K562 (cell line): ENCODE measurements around the gene SLC35G6. TPM values are rescaled to one million over a fixed set of nuclear protein-coding genes. Genes with fewer than 3 reads are reported as not detected.

Experiments
- DMBX1 ChIP-seq: fragments of 250-450 bp; sonication (Bioruptor Pico); IDR thresholded peaks from 2 replicates; pipeline ENCODE4 v1.8.0; 2022; ENCODE audit warnings: inconsistent platforms, mild to moderate bottlenecking, moderate library complexity, borderline replicate concordance
- EGR1 ChIP-seq: fragments of 450-650 bp; conservative IDR thresholded peaks from 2 replicates; pipeline ENCODE4 v1.6.1; 2017; ENCODE audit warnings: mild to moderate bottlenecking
- FOS ChIP-seq: IDR thresholded peaks from 3 replicates; pipeline ENCODE4 v1.6.1; 2011; ENCODE audit not compliant: insufficient read length; ENCODE audit errors: extremely low read depth
- KAT7 ChIP-seq: sonication (generic); formaldehyde crosslinking; IDR thresholded peaks from 2 replicates; pipeline ENCODE4 v1.8.0; 2022; ENCODE audit warnings: missing genetic modification reagents, mild to moderate bottlenecking, borderline replicate concordance
- MCM3 ChIP-seq: fragments of 450-650 bp; IDR thresholded peaks from 2 replicates; pipeline ENCODE4 v1.6.1; 2016
- MEIS2 ChIP-seq: fragments of 450-650 bp; IDR thresholded peaks from 2 replicates; pipeline ENCODE4 v1.6.1; 2014; ENCODE audit warnings: mild to moderate bottlenecking; ENCODE audit not compliant: partially characterized antibody
- NCOA6 ChIP-seq: fragments of 450-650 bp; IDR thresholded peaks from 2 replicates; pipeline ENCODE4 v1.6.1; 2017; ENCODE audit warnings: mild to moderate bottlenecking
- PRPF4 ChIP-seq: fragments of 200-400 bp; formaldehyde crosslinking; IDR thresholded peaks from one replicate; pipeline ENCODE4 v1.6.1; 2017; ENCODE audit warnings: low read length, low read depth, mild to moderate bottlenecking; ENCODE audit not compliant: insufficient read depth, poor library complexity, severe bottlenecking
- RAD51 ChIP-seq: fragments of 450-650 bp; IDR thresholded peaks from 2 replicates; pipeline ENCODE4 v1.7.1; 2016; ENCODE audit warnings: low read depth, mild to moderate bottlenecking, borderline replicate concordance
- polyA plus RNA-seq, 8 experiments: library from polyadenylated mRNA; depleted of rRNA in 4 of 8; stranded (reverse) in 5 of 8; unstranded in 3 of 8; fragments of >200 nt; fragmentation: Nextera tagmentation in 2 of 8; fragmentation: Illumina TruSeq in 1 of 8; extraction: Ambion mirVana in 2 of 8; extraction: Trizol in 1 of 8; gene quantifications; 2 replicates each; pipeline versions ENCODE4 v1.2.1 to v1.2.3, GENCODE V29; 2011 to 2014; ENCODE audit warnings: inconsistent platforms in 1 of 8, missing spikeins in 1 of 8
- total RNA-seq, 7 experiments: library from RNA; depleted of rRNA in 6 of 7; stranded (reverse); fragments of >200 nt in 6 of 7; fragmentation: Illumina TruSeq in 2 of 7; extraction: Trizol in 2 of 7; gene quantifications; 2 replicates each; pipeline versions ENCODE4 v1.2.1 to v1.2.3, GENCODE V29; 2011 to 2021; ENCODE audit warnings: low replicate concordance in 1 of 7
- TF ChIP-seq, protein P1 (sequence below), 2 experiments: fragments of 450-650 bp in 1 of 2; sonication (generic) in 1 of 2; formaldehyde crosslinking in 1 of 2; IDR thresholded peaks; 2 replicates each; pipeline versions ENCODE4 v1.7.1 to v1.9.0; 2016 to 2022; ENCODE audit warnings: inconsistent platforms in 1 of 2, mild to moderate bottlenecking in 1 of 2, missing genetic modification reagents in 1 of 2
- TF ChIP-seq, protein P2 (sequence below), 3 experiments: IDR thresholded peaks in 2 of 3; conservative IDR thresholded peaks in 1 of 3; 2 replicates each; pipeline ENCODE4 v1.5.1; 2011 to 2012; ENCODE audit warnings: low read length in 3 of 3, mild to moderate bottlenecking in 3 of 3, control low read depth in 2 of 3, improper control_type of control experiment in 1 of 3, inconsistent platforms in 1 of 3, low read depth in 1 of 3, mixed read lengths in 1 of 3, moderate library complexity in 1 of 3; ENCODE audit not compliant: insufficient read depth in 2 of 3
- TF ChIP-seq, protein P3 (sequence below): sonication (generic); formaldehyde crosslinking; IDR thresholded peaks from 2 replicates; pipeline ENCODE4 v1.8.0; 2022; ENCODE audit warnings: missing genetic modification reagents, mild to moderate bottlenecking, moderate library complexity, borderline replicate concordance
- TF ChIP-seq, protein P4 (sequence below): sonication (generic); formaldehyde crosslinking; IDR thresholded peaks from 2 replicates; pipeline ENCODE4 v1.8.1; 2022; ENCODE audit warnings: missing genetic modification reagents

SLC35G6 gene
- total and polyA plus RNA-seq, 9 of the 15 experiments (the other 6 are each of a cell fraction or from before 2014, with no cell fraction given): not detected

DNA sequence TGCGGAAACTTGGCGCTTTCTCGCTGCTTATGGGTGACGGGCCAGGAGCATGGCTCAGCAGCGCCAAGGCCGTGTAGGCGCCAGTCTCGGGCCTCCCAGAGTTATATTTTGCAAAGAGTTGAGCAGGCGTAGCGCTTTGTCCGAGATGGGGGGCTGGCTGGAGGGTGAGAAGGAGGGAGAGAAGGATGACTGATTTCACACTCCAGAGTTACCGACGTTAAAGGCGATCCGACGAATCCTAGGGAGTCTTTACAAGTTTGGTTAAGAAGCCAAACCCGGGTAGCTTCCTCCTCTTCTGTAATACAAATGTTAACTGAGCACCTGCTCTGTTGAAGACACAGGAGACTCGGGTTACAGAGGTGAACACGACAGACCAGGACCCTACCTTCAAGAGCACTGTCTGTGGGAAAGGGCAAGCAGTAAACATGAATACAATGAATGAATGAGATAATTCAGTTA, 3.7 kb downstream of the SLC35G6 start (continued):
- TF ChIP-seq PRPF4 (no peak), FOS (no peak), KAT7 (CRISPR knock-in tag) (peak; percentile 86; the same call in 1 of the 2 replicates), EGR1 (no peak), MEIS2 (no peak), RAD51 (no peak), NCOA6 (no peak), MCM3 (no peak), DMBX1 (CRISPR knock-in tag) (no peak)
- TF ChIP-seq, protein P1, sequence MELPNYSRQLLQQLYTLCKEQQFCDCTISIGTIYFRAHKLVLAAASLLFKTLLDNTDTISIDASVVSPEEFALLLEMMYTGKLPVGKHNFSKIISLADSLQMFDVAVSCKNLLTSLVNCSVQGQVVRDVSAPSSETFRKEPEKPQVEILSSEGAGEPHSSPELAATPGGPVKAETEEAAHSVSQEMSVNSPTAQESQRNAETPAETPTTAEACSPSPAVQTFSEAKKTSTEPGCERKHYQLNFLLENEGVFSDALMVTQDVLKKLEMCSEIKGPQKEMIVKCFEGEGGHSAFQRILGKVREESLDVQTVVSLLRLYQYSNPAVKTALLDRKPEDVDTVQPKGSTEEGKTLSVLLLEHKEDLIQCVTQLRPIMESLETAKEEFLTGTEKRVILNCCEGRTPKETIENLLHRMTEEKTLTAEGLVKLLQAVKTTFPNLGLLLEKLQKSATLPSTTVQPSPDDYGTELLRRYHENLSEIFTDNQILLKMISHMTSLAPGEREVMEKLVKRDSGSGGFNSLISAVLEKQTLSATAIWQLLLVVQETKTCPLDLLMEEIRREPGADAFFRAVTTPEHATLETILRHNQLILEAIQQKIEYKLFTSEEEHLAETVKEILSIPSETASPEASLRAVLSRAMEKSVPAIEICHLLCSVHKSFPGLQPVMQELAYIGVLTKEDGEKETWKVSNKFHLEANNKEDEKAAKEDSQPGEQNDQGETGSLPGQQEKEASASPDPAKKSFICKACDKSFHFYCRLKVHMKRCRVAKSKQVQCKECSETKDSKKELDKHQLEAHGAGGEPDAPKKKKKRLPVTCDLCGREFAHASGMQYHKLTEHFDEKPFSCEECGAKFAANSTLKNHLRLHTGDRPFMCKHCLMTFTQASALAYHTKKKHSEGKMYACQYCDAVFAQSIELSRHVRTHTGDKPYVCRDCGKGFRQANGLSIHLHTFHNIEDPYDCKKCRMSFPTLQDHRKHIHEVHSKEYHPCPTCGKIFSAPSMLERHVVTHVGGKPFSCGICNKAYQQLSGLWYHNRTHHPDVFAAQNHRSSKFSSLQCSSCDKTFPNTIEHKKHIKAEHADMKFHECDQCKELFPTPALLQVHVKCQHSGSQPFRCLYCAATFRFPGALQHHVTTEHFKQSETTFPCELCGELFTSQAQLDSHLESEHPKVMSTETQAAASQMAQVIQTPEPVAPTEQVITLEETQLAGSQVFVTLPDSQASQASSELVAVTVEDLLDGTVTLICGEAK (IDR thresholded peaks at IDR 0.05): 0 out of 2 replicates have a peak, but pooled peaks have one; percentile 21
- TF ChIP-seq, protein P1 (CRISPR knock-in tag; IDR thresholded peaks at IDR 0.05): no peak
- TF ChIP-seq, protein P2, sequence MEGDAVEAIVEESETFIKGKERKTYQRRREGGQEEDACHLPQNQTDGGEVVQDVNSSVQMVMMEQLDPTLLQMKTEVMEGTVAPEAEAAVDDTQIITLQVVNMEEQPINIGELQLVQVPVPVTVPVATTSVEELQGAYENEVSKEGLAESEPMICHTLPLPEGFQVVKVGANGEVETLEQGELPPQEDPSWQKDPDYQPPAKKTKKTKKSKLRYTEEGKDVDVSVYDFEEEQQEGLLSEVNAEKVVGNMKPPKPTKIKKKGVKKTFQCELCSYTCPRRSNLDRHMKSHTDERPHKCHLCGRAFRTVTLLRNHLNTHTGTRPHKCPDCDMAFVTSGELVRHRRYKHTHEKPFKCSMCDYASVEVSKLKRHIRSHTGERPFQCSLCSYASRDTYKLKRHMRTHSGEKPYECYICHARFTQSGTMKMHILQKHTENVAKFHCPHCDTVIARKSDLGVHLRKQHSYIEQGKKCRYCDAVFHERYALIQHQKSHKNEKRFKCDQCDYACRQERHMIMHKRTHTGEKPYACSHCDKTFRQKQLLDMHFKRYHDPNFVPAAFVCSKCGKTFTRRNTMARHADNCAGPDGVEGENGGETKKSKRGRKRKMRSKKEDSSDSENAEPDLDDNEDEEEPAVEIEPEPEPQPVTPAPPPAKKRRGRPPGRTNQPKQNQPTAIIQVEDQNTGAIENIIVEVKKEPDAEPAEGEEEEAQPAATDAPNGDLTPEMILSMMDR (IDR thresholded peaks at IDR 0.05 in 2 of 3, conservative IDR thresholded peaks at IDR 0.05 in 1 of 3; ENCODE audit: insufficient read depth in 2 of 3, low read depth in 1 of 3, low read length in 3 of 3): peak in 1 of 3 experiments; percentile 29; a peak in 2 of 6 replicates
- TF ChIP-seq, protein P3, sequence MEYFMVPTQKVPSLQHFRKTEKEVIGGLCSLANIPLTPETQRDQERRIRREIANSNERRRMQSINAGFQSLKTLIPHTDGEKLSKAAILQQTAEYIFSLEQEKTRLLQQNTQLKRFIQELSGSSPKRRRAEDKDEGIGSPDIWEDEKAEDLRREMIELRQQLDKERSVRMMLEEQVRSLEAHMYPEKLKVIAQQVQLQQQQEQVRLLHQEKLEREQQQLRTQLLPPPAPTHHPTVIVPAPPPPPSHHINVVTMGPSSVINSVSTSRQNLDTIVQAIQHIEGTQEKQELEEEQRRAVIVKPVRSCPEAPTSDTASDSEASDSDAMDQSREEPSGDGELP: peak; percentile 18; the same call in 1 of the 2 replicates
- TF ChIP-seq, protein P4, sequence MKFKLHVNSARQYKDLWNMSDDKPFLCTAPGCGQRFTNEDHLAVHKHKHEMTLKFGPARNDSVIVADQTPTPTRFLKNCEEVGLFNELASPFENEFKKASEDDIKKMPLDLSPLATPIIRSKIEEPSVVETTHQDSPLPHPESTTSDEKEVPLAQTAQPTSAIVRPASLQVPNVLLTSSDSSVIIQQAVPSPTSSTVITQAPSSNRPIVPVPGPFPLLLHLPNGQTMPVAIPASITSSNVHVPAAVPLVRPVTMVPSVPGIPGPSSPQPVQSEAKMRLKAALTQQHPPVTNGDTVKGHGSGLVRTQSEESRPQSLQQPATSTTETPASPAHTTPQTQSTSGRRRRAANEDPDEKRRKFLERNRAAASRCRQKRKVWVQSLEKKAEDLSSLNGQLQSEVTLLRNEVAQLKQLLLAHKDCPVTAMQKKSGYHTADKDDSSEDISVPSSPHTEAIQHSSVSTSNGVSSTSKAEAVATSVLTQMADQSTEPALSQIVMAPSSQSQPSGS: no peak
